OCI-LY3 (cell line): ENCODE data around the gene MINDY4.

Source experiments
- EZH2phosphoT487 ChIP-seq: fragments of 200-600 bp; shearing (Covaris generic); IDR thresholded peaks from 2 replicates; pipeline ENCODE4 v1.6.1; 2018; ENCODE audit warnings: antibody characterized with exemption, mixed run types, low read depth
- TF ChIP-seq, protein P1 (sequence below): fragments of 200-600, 300-600 bp; sonication (generic); IDR thresholded peaks from 2 replicates; pipeline ENCODE4 v1.5.1; 2014; ENCODE audit warnings: antibody characterized with exemption, low read length, low read depth

DNA sequence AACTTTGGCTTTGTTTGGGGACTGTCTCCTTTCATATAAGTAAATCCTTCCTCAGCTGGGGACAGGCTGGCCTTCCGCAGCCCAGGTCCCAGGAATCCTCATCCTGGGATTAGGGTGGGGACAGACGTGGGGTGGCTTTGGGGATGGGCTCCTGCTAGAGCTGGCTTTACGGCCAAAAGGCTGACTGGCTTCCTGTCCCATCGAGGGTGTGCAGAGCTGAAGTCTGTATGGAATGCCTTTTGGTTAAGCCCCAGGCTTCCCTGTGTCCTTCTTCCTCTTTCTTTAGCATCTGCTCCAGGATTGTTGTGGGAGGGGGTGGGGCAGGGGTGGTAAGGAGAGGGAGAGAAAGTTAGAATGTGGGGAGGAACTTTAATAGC, 81.1 kb downstream of the MINDY4 start:
- no peak for TF ChIP-seq EZH2phosphoT487
- TF ChIP-seq, protein P1, sequence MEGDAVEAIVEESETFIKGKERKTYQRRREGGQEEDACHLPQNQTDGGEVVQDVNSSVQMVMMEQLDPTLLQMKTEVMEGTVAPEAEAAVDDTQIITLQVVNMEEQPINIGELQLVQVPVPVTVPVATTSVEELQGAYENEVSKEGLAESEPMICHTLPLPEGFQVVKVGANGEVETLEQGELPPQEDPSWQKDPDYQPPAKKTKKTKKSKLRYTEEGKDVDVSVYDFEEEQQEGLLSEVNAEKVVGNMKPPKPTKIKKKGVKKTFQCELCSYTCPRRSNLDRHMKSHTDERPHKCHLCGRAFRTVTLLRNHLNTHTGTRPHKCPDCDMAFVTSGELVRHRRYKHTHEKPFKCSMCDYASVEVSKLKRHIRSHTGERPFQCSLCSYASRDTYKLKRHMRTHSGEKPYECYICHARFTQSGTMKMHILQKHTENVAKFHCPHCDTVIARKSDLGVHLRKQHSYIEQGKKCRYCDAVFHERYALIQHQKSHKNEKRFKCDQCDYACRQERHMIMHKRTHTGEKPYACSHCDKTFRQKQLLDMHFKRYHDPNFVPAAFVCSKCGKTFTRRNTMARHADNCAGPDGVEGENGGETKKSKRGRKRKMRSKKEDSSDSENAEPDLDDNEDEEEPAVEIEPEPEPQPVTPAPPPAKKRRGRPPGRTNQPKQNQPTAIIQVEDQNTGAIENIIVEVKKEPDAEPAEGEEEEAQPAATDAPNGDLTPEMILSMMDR: no peak
